Measurements from ENCODE around the gene DEDD. TPM values are rescaled to one million over a fixed set of nuclear protein-coding genes. Genes with fewer than 3 reads are reported as not detected.

The DEDD gene
- total RNA-seq, 2 donors from 2014 or later: 34.9 to 42.5 TPM

DNA sequence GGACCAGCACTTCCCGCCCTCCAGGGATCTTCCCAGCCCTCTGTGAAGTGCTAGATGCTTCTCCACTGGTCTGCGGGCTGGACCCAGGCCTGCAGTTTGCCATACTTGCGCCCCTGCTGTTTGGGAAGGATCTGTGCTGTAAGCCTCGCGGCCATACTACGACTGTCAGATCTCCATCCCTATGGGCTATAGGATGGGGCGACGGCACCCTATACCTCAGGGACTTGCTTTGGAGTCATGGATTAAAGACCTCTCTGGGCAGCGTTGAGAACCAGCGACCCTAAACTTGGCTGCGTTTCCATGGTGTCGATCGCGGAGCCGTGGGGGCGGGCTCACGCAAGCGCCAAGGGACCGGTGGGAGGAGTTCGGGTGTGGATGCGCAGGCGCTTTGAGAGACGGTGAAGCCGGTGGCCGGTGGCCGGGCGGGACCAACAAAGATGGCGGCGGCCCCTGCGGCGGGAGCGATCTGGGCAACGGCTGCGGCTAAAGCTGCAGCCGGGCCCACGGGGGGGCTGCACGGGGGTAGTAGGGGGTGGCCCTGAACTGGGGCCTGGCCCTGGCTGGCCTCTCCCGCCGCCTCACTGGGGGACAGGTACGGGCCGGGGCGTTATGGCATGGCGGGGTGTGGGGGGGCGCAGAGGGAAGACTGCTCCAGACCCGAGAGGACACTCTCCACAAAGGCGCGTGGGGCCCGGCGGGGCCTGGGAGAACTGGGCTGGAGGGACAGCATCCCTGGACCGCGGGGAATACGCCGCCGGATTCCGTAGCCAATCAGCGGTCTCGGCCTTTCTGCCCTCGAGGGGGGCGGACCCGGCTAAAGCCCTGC lies 26.8 kb upstream of the DEDD start, which contains the start of gene USP21:
USP21 (plus strand) TSS at position 414 of the 826 bp plus-strand sequence. CDS start 1,141 bp downstream, outside the sequence.
- H3K9me3 Mint-ChIP-seq: no peaks in the 10 kb centered on the region
- H3K27me3 Mint-ChIP-seq: no peaks in the 10 kb centered on the region
- DNase-seq (ENCODE audit: low spot score) (peak; percentile 93), ATAC-seq (peak; percentile 96 to 97)
- H3K4me1 Mint-ChIP-seq (ENCODE audit: low read depth in 2 of 2): peaks cover 43 to 49% of the 10 kb centered on the region in 2 donors
- H3K4me3 Mint-ChIP-seq: peak within 1 kb of the TSS; percentile 84
- H3K36me3 Mint-ChIP-seq: peaks cover 31% of the 10 kb centered on the region
- peak within 1 kb of the TSS; percentile 69 to 70 for H3K27ac Mint-ChIP-seq

DNA sequence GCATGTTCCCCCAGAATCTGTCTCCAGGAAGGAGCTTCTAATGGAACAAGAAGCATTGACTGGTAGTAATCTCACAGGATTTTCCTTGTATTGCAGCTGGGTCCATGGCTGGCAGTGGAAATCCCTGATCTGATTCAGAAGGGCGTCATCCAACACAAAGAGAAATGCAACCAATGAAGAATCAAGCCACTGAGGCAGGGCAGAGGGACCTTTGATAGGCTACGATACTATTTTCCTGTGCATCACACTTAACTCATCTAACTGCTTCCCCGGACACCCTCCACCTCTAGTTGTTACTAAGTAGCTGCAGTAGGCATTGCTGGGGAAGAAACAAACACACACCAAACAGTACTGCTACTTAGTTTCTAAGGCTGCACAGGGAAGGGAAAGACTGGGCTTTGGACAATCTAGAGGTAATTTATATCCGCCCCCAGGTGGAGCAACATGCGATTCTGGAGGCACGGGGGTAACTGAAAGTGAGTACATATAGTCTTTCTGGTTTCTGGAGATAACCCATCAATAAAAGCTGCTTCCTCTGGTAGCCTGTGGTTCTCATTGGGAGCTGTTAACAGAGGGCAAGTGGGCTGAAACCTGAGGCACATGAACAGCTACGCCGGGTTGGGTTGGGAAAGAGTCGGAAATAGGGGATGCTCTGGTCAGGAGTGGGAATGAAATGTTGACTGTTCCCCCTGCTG lies 26.0 kb upstream of the DEDD start:
- ATAC-seq (no peak), DNase-seq (ENCODE audit: low spot score) (no peak)
- H3K27ac Mint-ChIP-seq: peak overlapping the region; percentile 69 to 70
- peaks cover 45 to 48% of the 10 kb centered on the region in 2 donors for H3K4me1 Mint-ChIP-seq (ENCODE audit: low read depth in 2 of 2)
- peak overlapping the region; percentile 84 for H3K4me3 Mint-ChIP-seq
- no peaks in the 10 kb centered on the region for H3K27me3 Mint-ChIP-seq
- H3K9me3 Mint-ChIP-seq: no peaks in the 10 kb centered on the region
- peaks cover 29% of the 10 kb centered on the region for H3K36me3 Mint-ChIP-seq

DNA sequence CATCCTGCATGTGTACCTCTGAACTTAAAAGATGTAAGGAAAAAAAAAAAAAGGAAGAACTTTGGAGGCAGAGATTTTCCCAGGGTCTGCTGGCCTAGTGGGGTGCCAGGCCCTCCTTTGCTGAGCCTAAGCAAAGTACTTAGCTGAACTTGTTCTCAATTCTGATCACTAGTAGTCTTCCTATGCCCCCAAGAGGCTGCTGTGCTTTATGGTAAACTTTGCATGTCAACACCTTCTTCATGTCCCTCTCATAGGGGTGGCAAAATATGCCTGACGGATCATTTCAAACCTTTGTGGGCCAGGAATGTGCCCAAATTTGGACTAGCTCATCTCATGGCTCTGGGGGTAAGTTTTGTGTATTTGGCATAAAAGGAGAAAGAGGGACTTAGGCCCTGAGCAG lies 25.4 kb upstream of the DEDD start:
- H3K4me3 Mint-ChIP-seq: peak overlapping the region; percentile 84
- peaks cover 26% of the 10 kb centered on the region for H3K36me3 Mint-ChIP-seq
- ATAC-seq (no peak), DNase-seq (ENCODE audit: low spot score) (no peak)
- H3K27ac Mint-ChIP-seq: peak overlapping the region; percentile 69 to 70
- H3K27me3 Mint-ChIP-seq: no peaks in the 10 kb centered on the region
- H3K4me1 Mint-ChIP-seq (ENCODE audit: low read depth in 2 of 2): peaks cover 39 to 42% of the 10 kb centered on the region in 2 donors
- no peaks in the 10 kb centered on the region for H3K9me3 Mint-ChIP-seq

DNA sequence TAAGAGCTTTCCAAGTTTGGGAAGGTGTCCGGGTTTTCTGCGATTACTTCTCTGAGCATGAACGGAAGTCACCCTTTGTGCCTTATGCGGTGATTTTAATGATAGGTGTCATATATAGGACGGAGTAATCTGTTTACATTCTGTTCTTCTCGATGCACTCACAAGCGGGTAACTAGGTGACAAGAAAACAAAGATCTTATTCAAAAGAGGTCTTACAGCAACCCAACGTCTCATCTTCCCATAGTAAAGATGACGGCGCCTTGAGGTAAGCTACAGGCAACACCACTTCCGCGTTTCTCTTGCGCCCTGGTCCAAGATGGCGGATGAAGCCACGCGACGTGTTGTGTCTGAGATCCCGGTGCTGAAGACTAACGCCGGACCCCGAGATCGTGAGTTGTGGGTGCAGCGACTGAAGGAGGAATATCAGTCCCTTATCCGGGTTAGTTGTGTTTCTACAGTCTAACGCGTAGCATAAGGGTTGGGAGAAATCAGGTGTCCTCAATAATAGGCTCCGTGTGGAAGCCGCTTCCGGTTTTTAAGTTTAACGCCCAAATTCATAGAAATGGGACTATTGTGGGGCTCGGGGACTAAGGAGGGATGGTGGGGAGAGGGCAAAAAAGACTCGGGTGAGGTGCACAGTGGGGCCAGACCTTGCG lies 21.3 kb upstream of the DEDD start, which contains the start of gene UFC1:
UFC1 (plus strand) TSS at position 297 of the 656 bp plus-strand sequence; CDS start at position 317, 20 bp downstream.
- peaks cover 24 to 27% of the 10 kb centered on the region in 2 donors for H3K4me1 Mint-ChIP-seq (ENCODE audit: low read depth in 2 of 2)
- no peaks in the 10 kb centered on the region for H3K9me3 Mint-ChIP-seq
- H3K27me3 Mint-ChIP-seq: no peaks in the 10 kb centered on the region
- H3K27ac Mint-ChIP-seq: peak within 1 kb of the TSS; percentile 99 to 100
- peak; percentile 96 for ATAC-seq
- H3K4me3 Mint-ChIP-seq: peak within 1 kb of the TSS; percentile 99
- H3K36me3 Mint-ChIP-seq: peaks cover 26% of the 10 kb centered on the region
- DNase-seq (ENCODE audit: low spot score): peak; percentile 87

DNA sequence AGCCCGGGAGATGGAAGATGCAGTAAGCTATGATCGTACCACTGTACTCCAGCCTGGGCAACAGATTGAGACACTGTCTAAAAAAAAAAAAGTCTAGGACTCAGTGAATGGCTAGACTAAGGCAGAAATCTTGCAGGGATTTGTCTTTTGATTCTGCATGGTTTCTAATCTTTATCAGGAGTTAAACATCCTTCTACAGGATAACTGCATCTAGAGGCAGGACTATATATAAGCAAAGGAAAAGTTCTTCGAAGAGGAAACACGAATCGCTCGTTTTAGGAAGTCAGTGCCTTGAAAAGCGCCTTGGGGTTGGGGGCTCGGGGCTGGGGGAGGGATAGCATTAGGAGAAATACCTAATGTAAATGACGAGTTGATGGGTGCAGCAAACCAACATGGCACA lies 20.7 kb upstream of the DEDD start:
- H3K4me1 Mint-ChIP-seq (ENCODE audit: low read depth in 2 of 2): peaks cover 24 to 26% of the 10 kb centered on the region in 2 donors
- peak overlapping the region; percentile 99 for H3K4me3 Mint-ChIP-seq
- H3K27me3 Mint-ChIP-seq: no peaks in the 10 kb centered on the region
- DNase-seq (ENCODE audit: low spot score): no peak
- H3K9me3 Mint-ChIP-seq: no peaks in the 10 kb centered on the region
- no peak for ATAC-seq
- H3K36me3 Mint-ChIP-seq: peaks cover 25% of the 10 kb centered on the region
- H3K27ac Mint-ChIP-seq: peak overlapping the region; percentile 99 to 100

DNA sequence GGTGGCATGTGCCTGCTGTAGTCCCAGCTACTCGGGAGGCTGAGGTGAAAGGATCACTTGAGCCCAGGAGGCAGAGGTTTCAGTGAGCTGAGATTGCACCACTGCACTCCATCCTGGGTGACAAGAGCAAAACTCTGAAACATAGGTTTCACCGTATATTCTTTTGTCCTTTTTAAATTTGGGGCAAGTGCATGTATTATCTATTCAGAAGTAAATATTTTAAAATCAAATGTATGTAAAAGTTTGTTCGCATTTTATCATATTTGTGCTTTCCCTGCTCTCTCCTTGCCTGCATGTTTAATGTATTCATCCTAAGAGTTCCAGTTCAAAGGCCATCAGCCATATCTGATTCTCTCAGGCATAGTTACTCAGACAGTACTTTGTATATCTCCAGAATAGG lies 13.4 kb upstream of the DEDD start:
- H3K4me1 Mint-ChIP-seq (ENCODE audit: low read depth in 2 of 2): no peaks in the 10 kb centered on the region
- H3K27ac Mint-ChIP-seq: no peak overlapping the region
- H3K4me3 Mint-ChIP-seq: no peak overlapping the region
- no peaks in the 10 kb centered on the region for H3K36me3 Mint-ChIP-seq
- H3K9me3 Mint-ChIP-seq: no peaks in the 10 kb centered on the region
- ATAC-seq (no peak), DNase-seq (ENCODE audit: low spot score) (no peak)
- H3K27me3 Mint-ChIP-seq: no peaks in the 10 kb centered on the region

DNA sequence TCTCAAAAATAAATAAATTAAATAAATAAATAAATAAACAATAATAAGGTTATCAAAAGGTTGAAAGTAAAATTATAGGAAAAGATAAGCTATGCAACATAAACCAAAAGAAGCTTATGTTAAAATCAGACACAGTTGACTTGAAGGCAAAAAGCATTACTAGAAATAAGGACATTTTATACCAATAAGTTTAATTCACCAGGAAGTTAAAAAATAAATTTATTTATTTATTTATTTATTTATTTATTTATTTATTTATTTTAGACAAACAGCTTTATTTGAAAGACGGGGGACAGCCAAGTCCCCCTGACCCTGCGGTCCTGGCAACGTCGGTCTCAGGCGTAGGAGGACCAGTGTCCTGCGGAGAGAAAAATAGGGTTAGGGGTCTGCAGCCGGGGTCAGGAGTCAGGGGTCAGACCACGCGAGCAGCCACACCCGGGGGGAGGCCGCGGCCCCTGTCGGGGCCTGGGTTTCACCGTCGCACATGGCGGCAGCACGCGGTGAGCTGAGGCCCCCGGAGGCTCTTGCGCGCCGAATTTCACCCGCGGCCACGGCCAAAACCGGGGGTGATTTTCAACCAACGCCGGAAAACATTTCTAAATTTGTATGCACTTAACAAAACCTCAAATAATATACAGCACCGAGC lies 8.4 kb upstream of the DEDD start:
- ATAC-seq (no peak), DNase-seq (ENCODE audit: low spot score) (no peak)
- H3K9me3 Mint-ChIP-seq: no peaks in the 10 kb centered on the region
- H3K4me3 Mint-ChIP-seq: no peak overlapping the region
- no peaks in the 10 kb centered on the region for H3K36me3 Mint-ChIP-seq
- H3K27ac Mint-ChIP-seq: no peak overlapping the region
- no peaks in the 10 kb centered on the region for H3K27me3 Mint-ChIP-seq
- no peaks in the 10 kb centered on the region for H3K4me1 Mint-ChIP-seq (ENCODE audit: low read depth in 2 of 2)

DNA sequence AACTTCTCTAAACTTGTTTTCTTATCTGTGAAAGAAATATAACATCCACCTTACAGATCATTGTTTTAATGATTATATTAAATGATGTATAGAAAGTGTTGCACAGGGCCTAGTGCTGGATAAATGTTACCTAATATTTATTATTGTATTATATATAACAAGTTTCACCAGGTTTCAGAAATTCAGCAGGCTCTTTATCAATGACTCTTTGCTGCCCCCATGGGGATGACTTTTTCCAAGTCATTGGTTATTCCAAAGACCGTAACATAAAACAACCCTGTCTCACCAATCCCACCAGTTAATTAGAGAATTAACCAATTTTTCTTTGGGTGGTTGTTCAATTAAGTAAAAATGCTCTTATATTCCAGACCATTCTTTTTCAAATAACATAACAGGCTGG lies 7.3 kb upstream of the DEDD start:
- H3K27ac Mint-ChIP-seq: no peak overlapping the region
- no peak overlapping the region for H3K4me3 Mint-ChIP-seq
- no peaks in the 10 kb centered on the region for H3K9me3 Mint-ChIP-seq
- H3K36me3 Mint-ChIP-seq: no peaks in the 10 kb centered on the region
- ATAC-seq (no peak), DNase-seq (ENCODE audit: low spot score) (no peak)
- H3K27me3 Mint-ChIP-seq: no peaks in the 10 kb centered on the region
- peaks cover 5% of the 10 kb centered on the region in 2 donors for H3K4me1 Mint-ChIP-seq (ENCODE audit: low read depth in 2 of 2)

DNA sequence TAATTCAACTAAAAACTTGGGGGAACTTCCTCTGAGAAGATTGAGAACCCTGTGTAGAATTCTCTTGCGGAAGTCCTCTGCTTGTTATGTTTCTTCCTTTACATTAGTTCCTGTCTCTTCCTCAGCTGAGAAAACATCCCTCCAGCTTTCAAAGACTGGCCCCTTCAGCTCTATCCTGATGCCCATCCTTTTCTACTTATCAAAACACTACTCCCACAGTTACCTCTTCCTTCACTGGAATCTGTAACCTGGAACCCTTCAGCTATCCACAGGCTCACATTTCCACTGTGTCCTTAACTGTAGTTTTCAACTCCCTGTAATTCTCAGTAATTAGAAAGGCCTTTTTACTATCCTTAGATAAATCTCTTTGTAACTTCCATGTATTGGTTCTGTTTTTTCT lies 6.0 kb upstream of the DEDD start:
- Mint-ChIP-seq H3K36me3 (no peaks in the 10 kb centered on the region), H3K9me3 (no peaks in the 10 kb centered on the region), H3K27ac (no peak overlapping the region), H3K4me3 (no peak overlapping the region), H3K27me3 (no peaks in the 10 kb centered on the region), H3K4me1 (ENCODE audit: low read depth in 2 of 2) (peaks cover 5% of the 10 kb centered on the region in 2 donors)
- DNase-seq (ENCODE audit: low spot score) (no peak), ATAC-seq (no peak)

DNA sequence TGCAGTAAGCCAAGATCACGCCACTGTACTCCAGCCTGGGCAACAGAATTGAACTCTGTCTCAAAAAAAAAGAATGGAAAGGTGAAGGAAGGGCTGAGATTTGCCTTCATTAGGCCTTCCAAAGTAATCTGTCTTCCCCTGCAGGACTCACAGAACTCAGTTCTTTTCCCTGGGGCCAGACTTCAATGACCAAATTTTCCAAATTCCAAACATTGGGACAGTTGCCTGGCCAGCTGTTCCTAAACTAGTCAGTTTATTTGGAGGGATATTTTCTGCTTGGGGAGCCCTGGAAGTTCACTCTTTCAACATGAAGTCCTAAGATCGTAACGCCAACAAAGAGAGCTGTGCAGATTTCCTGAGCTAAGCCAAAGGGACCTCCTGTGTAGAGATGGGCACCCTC lies 5.4 kb upstream of the DEDD start:
- no peaks in the 10 kb centered on the region for H3K36me3 Mint-ChIP-seq
- peaks cover 5% of the 10 kb centered on the region in 2 donors for H3K4me1 Mint-ChIP-seq (ENCODE audit: low read depth in 2 of 2)
- no peaks in the 10 kb centered on the region for H3K9me3 Mint-ChIP-seq
- H3K4me3 Mint-ChIP-seq: no peak overlapping the region
- H3K27me3 Mint-ChIP-seq: no peaks in the 10 kb centered on the region
- no peak for ATAC-seq
- H3K27ac Mint-ChIP-seq: no peak overlapping the region
- DNase-seq (ENCODE audit: low spot score): no peak

DNA sequence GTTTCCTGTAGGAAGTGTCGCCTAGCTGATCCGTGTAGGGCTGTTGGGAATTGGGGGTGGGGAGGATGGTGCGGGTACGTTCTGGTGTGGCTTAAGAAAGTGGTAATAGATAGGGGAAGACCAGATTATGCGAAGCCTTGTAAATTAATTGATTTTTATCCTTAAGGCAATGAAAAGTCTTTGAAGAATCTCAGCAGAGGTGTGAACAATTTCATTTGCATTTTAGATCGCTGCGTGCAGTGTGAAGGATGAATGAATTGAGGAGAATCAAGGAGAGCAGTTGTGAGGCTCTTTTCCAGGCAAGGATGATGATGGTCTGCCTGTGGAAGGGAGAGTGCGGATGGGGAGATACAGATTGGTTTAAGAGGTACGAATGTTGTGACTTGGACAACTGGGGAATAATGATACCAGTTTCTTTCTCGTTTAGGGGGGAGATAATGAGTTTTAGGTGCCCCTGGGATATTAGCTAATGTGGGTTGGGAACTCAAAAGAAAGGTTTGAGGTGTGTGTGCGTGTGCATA lies 813 bp upstream of the DEDD start:
- H3K36me3 Mint-ChIP-seq: no peaks in the 10 kb centered on the region
- H3K27me3 Mint-ChIP-seq: no peaks in the 10 kb centered on the region
- H3K4me3 Mint-ChIP-seq: no peak overlapping the region
- DNase-seq (ENCODE audit: low spot score) (no peak), ATAC-seq (peak in 1 of 2 donors; percentile 2)
- H3K4me1 Mint-ChIP-seq (ENCODE audit: low read depth in 2 of 2): peaks cover 22 to 28% of the 10 kb centered on the region in 2 donors
- no peak overlapping the region for H3K27ac Mint-ChIP-seq
- no peaks in the 10 kb centered on the region for H3K9me3 Mint-ChIP-seq

DNA sequence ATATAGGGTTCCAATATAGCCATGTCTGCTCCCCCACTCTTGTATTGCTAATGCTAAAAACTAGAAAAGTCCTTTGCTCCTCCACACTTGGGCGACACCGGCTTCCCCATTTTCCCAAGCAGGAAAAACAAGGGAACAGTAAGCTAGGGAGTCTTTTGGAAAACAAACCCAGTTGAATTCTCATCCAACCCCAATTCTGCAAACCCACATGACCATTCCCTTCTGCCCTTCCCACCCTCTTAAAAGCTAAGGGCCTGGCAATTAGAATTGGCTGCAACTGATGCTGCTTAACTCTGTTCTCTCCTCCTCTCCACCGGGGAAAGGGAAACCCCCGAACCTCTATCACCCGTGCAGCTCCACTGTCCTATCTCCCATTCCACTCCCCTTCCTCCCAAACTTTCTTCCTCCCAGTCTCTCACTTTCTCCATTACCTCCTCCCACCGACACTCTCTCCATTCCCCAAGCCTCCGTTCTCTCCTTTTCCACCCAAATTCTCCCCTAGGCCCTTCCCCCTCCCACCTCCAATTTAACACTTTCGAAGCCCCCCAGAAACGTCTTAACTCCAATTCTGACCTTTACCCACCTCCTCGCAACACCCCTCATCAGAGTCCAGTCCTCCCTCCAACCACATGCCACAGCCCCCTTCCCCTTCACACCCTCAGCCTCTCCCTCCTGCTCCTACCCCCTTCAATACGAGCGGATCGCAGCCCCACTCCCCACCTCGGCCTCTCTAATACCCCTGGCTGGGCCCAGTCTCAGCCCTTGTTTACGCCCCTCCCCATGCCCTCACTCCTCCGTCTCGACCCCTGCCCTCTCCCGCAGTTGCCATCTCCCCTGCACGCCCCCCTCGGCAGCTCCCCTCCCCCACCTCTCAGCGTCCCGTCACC lies 701 bp downstream of the DEDD start:
- no peak for ATAC-seq
- no peak overlapping the region for H3K27ac Mint-ChIP-seq
- DNase-seq (ENCODE audit: low spot score): no peak
- H3K36me3 Mint-ChIP-seq: peaks cover 7% of the 10 kb centered on the region
- peaks cover 33 to 41% of the 10 kb centered on the region in 2 donors for H3K4me1 Mint-ChIP-seq (ENCODE audit: low read depth in 2 of 2)
- no peaks in the 10 kb centered on the region for H3K27me3 Mint-ChIP-seq
- H3K4me3 Mint-ChIP-seq: no peak overlapping the region
- no peaks in the 10 kb centered on the region for H3K9me3 Mint-ChIP-seq
